WTC11 (cell line): ENCODE results near the gene CAMK2D. TPM values are rescaled to one million over a fixed set of nuclear protein-coding genes. Genes with fewer than 3 reads are reported as not detected.

Experiments
- ATAC-seq: fragments of 200-7000 bp; cut with Tn5 transposase; 2 replicates; pipeline ENCODE4 v1.10.0; 2021; ENCODE audit warnings: mild to moderate bottlenecking, moderate library complexity
- CTCF ChIA-PET: fragments of 300-600 bp; sonication (Branson Sonifier 250); formaldehyde crosslinking; loops from one replicate; lab custom pipeline; 2021; ENCODE audit warnings: antibody characterized with exemption; lab: Charles Lee
- POLR2A ChIA-PET: fragments of 350-600 bp; sonication (Branson Sonifier 250); formaldehyde crosslinking; loops from one replicate; lab custom pipeline; 2021; ENCODE audit warnings: antibody characterized with exemption; lab: Charles Lee
- DNase-seq: peaks from one replicate; pipeline ENCODE4 v3.0.0; 2021; ENCODE audit warnings: low spot score
- H3K27ac Mint-ChIP-seq: 2 replicates; pipeline ENCODE4 v1.8.0; 2021; ENCODE audit warnings: mixed read lengths
- H3K27me3 Mint-ChIP-seq: 2 replicates; pipeline ENCODE4 v1.8.0; 2021; ENCODE audit warnings: low read depth, mild to moderate bottlenecking, moderate library complexity, mixed read lengths
- H3K36me3 Mint-ChIP-seq: 2 replicates; pipeline ENCODE4 v1.8.0; 2021; ENCODE audit warnings: mixed read lengths
- H3K4me1 Mint-ChIP-seq: 2 replicates; pipeline ENCODE4 v1.8.0; 2022; ENCODE audit warnings: mixed read lengths
- H3K4me3 Mint-ChIP-seq: 2 replicates; pipeline ENCODE4 v1.8.0; 2021; ENCODE audit warnings: mild to moderate bottlenecking, moderate library complexity, mixed read lengths
- H3K9me3 Mint-ChIP-seq: 2 replicates; pipeline ENCODE4 v1.8.0; 2021; ENCODE audit warnings: mixed read lengths
- EMX1 ChIP-seq: fragments of 250-450 bp; sonication (Bioruptor Pico); IDR thresholded peaks from 2 replicates; pipeline ENCODE4 v1.8.0; 2021; ENCODE audit warnings: mild to moderate bottlenecking
- ETV6 ChIP-seq: sonication (generic); formaldehyde crosslinking; IDR thresholded peaks from 2 replicates; pipeline ENCODE4 v1.8.1; 2022; ENCODE audit warnings: mild to moderate bottlenecking, missing genetic modification reagents
- GTF2I ChIP-seq: fragments of 250-450 bp; sonication (Bioruptor Pico); conservative IDR thresholded peaks from 2 replicates; pipeline ENCODE4 v1.4.0; 2021; ENCODE audit warnings: mild to moderate bottlenecking
- JAZF1 ChIP-seq: fragments of 250-450 bp; sonication (Bioruptor Pico); IDR thresholded peaks from 2 replicates; pipeline ENCODE4 v1.9.0; 2021; ENCODE audit warnings: moderate library complexity, mild to moderate bottlenecking, inconsistent platforms
- MXD4 ChIP-seq: fragments of 250-450 bp; sonication (Bioruptor Pico); IDR thresholded peaks from 2 replicates; pipeline ENCODE4 v1.8.0; 2021; ENCODE audit warnings: mild to moderate bottlenecking, moderate library complexity, borderline replicate concordance
- NR2C2 ChIP-seq: sonication (generic); formaldehyde crosslinking; IDR thresholded peaks from 2 replicates; pipeline ENCODE4 v1.8.0; 2022; ENCODE audit warnings: mild to moderate bottlenecking, missing genetic modification reagents
- RORB ChIP-seq: fragments of 250-450 bp; sonication (Bioruptor Pico); IDR thresholded peaks from 2 replicates; pipeline ENCODE4 v1.9.0; 2021; ENCODE audit warnings: mild to moderate bottlenecking
- TP53 ChIP-seq: sonication (generic); formaldehyde crosslinking; IDR thresholded peaks from 2 replicates; pipeline ENCODE4 v1.8.1; 2023; ENCODE audit warnings: mild to moderate bottlenecking, missing genetic modification reagents
- ZNF121 ChIP-seq: sonication (generic); formaldehyde crosslinking; IDR thresholded peaks from 2 replicates; pipeline ENCODE4 v1.8.0; 2023; ENCODE audit warnings: missing genetic modification reagents
- ZNF423 ChIP-seq: fragments of 250-450 bp; sonication (Bioruptor Pico); IDR thresholded peaks from 2 replicates; pipeline ENCODE4 v2.1.2; 2022; ENCODE audit warnings: mild to moderate bottlenecking, moderate library complexity
- total RNA-seq: library from RNA; stranded (reverse); gene quantifications from 3 replicates; pipeline ENCODE4 v1.2.3, GENCODE V29; 2021
- TF ChIP-seq, protein P1 (sequence below): fragments of 250-450 bp; sonication (Bioruptor Pico); IDR thresholded peaks from 2 replicates; pipeline ENCODE4 v2.1.2; 2022; ENCODE audit warnings: mild to moderate bottlenecking, moderate library complexity
- TF ChIP-seq, protein P2 (sequence below): fragments of 250-450 bp; sonication (Bioruptor Pico); IDR thresholded peaks from 2 replicates; pipeline ENCODE4 v1.9.0; 2021; ENCODE audit warnings: mild to moderate bottlenecking
- TF ChIP-seq, protein P3 (sequence below): fragments of 200-600 bp; IDR thresholded peaks from 2 replicates; pipeline ENCODE4 v1.8.0; 2022; ENCODE audit warnings: antibody characterized with exemption
- TF ChIP-seq, protein P4 (sequence below): sonication (generic); formaldehyde crosslinking; IDR thresholded peaks from 2 replicates; pipeline ENCODE4 v1.8.0; 2023; ENCODE audit warnings: mild to moderate bottlenecking, missing genetic modification reagents
- TF ChIP-seq, protein P5 (sequence below): fragments of 250-450 bp; sonication (Bioruptor Pico); conservative IDR thresholded peaks from 2 replicates; pipeline ENCODE4 v1.9.0; 2021; ENCODE audit warnings: mild to moderate bottlenecking
- TF ChIP-seq, protein P6 (sequence below): sonication (generic); formaldehyde crosslinking; IDR thresholded peaks from 2 replicates; pipeline ENCODE4 v1.8.1; 2023; ENCODE audit warnings: mild to moderate bottlenecking, moderate library complexity, missing genetic modification reagents
- TF ChIP-seq, protein P7 (sequence below): sonication (generic); formaldehyde crosslinking; IDR thresholded peaks from 2 replicates; pipeline ENCODE4 v1.8.1; 2022; ENCODE audit warnings: low read depth, mild to moderate bottlenecking, moderate library complexity, missing genetic modification reagents, borderline replicate concordance

CAMK2D gene
- total RNA-seq, 1 experiment from 2014 or later = 16.5 TPM

DNA sequence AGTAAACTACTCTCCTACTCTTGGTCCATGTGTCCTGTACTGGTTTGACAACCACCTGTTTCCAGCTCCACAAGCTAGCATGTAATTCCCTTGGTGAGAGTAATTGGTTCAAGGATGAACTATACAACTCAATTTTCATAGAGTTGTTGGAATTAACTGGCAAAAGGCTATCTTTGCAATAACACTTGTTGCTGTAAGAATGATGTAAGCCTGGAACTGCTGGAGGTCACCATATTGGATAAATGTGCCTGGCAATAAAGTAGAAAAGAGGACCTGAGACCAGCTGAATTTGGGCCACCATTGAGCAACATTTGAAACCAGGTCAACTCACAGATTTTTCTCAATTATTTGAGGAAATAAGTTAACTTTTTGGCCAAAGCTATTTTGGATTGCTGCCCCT, 175.5 kb downstream of the CAMK2D start:
- ChIA-PET POLR2A (no interaction called here), CTCF (interaction anchor here (1.0 to 3.2 kb wide), 2 partner anchors 39 to 191 kb away, joined by 3 to 14 read pairs; no protein-coding TSS in a partner anchor)
- no peaks in the 10 kb centered on the region for H3K27me3 Mint-ChIP-seq
- ATAC-seq (no peak), DNase-seq (no peak)
- H3K4me3 Mint-ChIP-seq = no peak overlapping the region
- no peaks in the 10 kb centered on the region for H3K36me3 Mint-ChIP-seq
- H3K4me1 Mint-ChIP-seq = peaks cover 27% of the 10 kb centered on the region
- TF ChIP-seq ZNF423 (no peak), MXD4 (no peak)
- H3K27ac Mint-ChIP-seq = peak overlapping the region; percentile 20; the same call in 1 of the 2 replicates
- no peaks in the 10 kb centered on the region for H3K9me3 Mint-ChIP-seq

DNA sequence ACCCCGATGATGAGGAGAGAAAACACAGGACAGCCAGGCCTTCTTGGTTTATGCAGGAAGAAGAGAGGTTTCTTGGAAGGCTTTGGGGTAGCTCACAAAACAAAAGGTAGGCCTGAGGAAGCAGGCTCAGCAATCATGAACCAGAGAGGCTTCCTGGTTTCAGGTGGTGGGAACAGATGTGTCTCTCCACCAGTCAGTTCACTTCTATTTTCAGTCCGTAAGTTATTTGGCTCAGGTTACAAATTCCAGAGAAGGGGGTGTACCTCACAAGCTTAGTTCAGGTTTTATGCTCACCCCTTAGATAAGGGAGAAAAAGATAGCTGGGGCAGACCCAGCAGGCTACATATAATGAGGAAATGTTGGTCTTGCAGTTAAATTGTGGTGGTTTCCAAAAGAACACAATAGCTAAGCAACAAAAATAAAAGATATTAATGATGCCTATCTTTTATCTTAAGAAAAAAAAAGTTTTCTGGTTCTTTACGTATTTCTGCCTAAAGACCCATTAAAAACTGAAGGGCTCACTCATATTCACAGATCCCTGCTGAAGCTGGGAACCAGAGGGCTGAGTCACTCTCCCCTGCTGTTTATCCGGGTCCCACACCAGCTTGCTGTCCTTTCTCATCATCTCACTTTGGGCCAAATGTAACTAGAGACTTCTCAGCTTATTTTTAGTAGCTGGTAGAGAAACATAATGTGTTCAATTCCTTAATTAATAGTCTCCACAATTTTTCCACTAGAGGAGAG, 177.0 kb downstream of the CAMK2D start:
- Mint-ChIP-seq H3K4me3 (no peak overlapping the region), H3K36me3 (no peaks in the 10 kb centered on the region), H3K9me3 (no peaks in the 10 kb centered on the region), H3K4me1 (peaks cover 27% of the 10 kb centered on the region), H3K27ac (peak overlapping the region; percentile 98), H3K27me3 (no peaks in the 10 kb centered on the region)
- TF ChIP-seq JAZF1 (CRISPR knock-in tag) = no peak
- TF ChIP-seq, protein P1, sequence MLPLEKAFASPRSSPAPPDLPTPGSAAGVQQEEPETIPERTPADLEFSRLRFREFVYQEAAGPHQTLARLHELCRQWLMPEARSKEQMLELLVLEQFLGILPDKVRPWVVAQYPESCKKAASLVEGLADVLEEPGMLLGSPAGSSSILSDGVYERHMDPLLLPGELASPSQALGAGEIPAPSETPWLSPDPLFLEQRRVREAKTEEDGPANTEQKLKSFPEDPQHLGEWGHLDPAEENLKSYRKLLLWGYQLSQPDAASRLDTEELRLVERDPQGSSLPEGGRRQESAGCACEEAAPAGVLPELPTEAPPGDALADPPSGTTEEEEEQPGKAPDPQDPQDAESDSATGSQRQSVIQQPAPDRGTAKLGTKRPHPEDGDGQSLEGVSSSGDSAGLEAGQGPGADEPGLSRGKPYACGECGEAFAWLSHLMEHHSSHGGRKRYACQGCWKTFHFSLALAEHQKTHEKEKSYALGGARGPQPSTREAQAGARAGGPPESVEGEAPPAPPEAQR (CRISPR knock-in tag) = 0 out of 2 replicates have a peak, but pooled peaks have one; percentile 59
- ATAC-seq (peak; percentile 91), DNase-seq (peak; percentile 24)
- POLR2A ChIA-PET = no interaction called here
- CTCF ChIA-PET = interaction anchor here (0.7 to 3.2 kb wide), 2 partner anchors 37 to 62 kb away, joined by 3 to 14 read pairs; no protein-coding TSS in a partner anchor

DNA sequence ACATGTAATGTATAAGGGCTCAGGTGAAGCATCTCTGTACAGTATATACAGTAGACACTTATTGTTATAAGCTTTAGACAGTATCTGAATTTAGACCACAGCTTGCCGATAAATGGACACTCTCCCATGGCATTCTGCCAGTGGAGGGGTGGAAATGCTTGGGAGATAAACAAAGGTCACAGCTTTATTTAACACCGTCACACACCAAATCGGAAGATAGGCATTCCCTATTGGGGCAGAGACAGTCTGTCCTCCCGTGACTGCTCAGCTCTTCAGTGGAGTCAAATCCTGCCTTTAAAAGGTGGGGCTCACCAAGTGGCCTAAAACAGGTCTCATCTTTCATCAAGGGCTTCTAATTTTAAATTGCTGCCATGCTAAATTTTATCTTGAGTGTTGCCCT, 178.8 kb downstream of the CAMK2D start:
- Mint-ChIP-seq H3K4me3 (no peak overlapping the region), H3K27ac (0 out of 2 replicates have a peak overlapping the region, but pooled peaks have one; percentile 49), H3K9me3 (no peaks in the 10 kb centered on the region), H3K4me1 (peaks cover 40% of the 10 kb centered on the region), H3K27me3 (no peaks in the 10 kb centered on the region), H3K36me3 (no peaks in the 10 kb centered on the region)
- ChIA-PET CTCF (no interaction called here), POLR2A (no interaction called here)
- no peak for DNase-seq
- ATAC-seq = no peak
- TF ChIP-seq RORB = no peak
- TF ChIP-seq, protein P2, sequence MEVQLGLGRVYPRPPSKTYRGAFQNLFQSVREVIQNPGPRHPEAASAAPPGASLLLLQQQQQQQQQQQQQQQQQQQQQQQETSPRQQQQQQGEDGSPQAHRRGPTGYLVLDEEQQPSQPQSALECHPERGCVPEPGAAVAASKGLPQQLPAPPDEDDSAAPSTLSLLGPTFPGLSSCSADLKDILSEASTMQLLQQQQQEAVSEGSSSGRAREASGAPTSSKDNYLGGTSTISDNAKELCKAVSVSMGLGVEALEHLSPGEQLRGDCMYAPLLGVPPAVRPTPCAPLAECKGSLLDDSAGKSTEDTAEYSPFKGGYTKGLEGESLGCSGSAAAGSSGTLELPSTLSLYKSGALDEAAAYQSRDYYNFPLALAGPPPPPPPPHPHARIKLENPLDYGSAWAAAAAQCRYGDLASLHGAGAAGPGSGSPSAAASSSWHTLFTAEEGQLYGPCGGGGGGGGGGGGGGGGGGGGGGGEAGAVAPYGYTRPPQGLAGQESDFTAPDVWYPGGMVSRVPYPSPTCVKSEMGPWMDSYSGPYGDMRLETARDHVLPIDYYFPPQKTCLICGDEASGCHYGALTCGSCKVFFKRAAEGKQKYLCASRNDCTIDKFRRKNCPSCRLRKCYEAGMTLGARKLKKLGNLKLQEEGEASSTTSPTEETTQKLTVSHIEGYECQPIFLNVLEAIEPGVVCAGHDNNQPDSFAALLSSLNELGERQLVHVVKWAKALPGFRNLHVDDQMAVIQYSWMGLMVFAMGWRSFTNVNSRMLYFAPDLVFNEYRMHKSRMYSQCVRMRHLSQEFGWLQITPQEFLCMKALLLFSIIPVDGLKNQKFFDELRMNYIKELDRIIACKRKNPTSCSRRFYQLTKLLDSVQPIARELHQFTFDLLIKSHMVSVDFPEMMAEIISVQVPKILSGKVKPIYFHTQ (CRISPR knock-in tag) = no peak
- TF ChIP-seq TP53 (CRISPR knock-in tag) = no peak
- TF ChIP-seq ETV6 (CRISPR knock-in tag) = no peak
- TF ChIP-seq, protein P3, sequence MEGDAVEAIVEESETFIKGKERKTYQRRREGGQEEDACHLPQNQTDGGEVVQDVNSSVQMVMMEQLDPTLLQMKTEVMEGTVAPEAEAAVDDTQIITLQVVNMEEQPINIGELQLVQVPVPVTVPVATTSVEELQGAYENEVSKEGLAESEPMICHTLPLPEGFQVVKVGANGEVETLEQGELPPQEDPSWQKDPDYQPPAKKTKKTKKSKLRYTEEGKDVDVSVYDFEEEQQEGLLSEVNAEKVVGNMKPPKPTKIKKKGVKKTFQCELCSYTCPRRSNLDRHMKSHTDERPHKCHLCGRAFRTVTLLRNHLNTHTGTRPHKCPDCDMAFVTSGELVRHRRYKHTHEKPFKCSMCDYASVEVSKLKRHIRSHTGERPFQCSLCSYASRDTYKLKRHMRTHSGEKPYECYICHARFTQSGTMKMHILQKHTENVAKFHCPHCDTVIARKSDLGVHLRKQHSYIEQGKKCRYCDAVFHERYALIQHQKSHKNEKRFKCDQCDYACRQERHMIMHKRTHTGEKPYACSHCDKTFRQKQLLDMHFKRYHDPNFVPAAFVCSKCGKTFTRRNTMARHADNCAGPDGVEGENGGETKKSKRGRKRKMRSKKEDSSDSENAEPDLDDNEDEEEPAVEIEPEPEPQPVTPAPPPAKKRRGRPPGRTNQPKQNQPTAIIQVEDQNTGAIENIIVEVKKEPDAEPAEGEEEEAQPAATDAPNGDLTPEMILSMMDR = no peak
- TF ChIP-seq GTF2I (CRISPR knock-in tag) = no peak
- no peak for TF ChIP-seq ZNF121 (CRISPR knock-in tag)
- TF ChIP-seq, protein P4, sequence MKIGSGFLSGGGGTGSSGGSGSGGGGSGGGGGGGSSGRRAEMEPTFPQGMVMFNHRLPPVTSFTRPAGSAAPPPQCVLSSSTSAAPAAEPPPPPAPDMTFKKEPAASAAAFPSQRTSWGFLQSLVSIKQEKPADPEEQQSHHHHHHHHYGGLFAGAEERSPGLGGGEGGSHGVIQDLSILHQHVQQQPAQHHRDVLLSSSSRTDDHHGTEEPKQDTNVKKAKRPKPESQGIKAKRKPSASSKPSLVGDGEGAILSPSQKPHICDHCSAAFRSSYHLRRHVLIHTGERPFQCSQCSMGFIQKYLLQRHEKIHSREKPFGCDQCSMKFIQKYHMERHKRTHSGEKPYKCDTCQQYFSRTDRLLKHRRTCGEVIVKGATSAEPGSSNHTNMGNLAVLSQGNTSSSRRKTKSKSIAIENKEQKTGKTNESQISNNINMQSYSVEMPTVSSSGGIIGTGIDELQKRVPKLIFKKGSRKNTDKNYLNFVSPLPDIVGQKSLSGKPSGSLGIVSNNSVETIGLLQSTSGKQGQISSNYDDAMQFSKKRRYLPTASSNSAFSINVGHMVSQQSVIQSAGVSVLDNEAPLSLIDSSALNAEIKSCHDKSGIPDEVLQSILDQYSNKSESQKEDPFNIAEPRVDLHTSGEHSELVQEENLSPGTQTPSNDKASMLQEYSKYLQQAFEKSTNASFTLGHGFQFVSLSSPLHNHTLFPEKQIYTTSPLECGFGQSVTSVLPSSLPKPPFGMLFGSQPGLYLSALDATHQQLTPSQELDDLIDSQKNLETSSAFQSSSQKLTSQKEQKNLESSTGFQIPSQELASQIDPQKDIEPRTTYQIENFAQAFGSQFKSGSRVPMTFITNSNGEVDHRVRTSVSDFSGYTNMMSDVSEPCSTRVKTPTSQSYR (CRISPR knock-in tag) = no peak
- TF ChIP-seq, protein P5, sequence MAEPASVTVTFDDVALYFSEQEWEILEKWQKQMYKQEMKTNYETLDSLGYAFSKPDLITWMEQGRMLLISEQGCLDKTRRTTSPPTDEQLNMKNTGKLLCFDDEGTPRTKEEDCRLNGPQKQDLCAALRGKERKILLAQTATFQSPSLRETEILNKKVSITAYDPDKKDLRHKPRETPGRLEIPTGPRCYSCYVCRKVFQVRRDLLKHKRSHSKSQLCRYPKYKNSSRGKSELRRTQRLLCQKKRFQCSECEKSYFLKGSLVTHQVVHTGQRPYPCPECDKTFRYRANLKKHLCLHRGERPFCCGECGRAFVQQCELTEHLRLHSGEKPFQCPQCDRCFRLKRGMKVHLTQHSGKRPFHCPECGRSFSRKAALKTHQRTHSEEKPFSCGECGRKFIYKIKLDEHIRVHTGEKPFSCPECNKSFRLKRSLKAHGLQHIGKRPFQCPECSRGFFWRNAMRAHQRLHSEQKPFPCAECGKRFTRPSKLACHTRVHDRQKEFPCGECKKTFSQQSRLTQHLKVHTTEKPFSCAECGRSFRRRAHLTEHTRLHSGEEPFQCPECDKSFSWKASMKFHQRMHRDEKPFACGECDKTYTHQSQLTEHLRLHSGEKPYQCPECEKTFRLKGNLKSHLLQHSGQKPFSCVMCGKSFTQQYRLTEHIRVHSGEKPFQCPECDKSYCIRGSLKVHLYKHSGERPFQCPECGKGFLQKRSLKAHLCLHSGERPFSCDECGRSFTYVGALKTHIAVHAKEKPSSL = no peak
- TF ChIP-seq, protein P6, sequence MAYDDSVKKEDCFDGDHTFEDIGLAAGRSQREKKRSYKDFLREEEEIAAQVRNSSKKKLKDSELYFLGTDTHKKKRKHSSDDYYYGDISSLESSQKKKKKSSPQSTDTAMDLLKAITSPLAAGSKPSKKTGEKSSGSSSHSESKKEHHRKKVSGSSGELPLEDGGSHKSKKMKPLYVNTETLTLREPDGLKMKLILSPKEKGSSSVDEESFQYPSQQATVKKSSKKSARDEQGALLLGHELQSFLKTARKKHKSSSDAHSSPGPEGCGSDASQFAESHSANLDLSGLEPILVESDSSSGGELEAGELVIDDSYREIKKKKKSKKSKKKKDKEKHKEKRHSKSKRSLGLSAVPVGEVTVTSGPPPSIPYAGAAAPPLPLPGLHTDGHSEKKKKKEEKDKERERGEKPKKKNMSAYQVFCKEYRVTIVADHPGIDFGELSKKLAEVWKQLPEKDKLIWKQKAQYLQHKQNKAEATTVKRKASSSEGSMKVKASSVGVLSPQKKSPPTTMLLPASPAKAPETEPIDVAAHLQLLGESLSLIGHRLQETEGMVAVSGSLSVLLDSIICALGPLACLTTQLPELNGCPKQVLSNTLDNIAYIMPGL = no peak
- TF ChIP-seq, protein P7, sequence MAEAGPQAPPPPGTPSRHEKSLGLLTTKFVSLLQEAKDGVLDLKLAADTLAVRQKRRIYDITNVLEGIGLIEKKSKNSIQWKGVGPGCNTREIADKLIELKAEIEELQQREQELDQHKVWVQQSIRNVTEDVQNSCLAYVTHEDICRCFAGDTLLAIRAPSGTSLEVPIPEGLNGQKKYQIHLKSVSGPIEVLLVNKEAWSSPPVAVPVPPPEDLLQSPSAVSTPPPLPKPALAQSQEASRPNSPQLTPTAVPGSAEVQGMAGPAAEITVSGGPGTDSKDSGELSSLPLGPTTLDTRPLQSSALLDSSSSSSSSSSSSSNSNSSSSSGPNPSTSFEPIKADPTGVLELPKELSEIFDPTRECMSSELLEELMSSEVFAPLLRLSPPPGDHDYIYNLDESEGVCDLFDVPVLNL = no peak
- TF ChIP-seq EMX1 (CRISPR knock-in tag) = no peak
- TF ChIP-seq NR2C2 (CRISPR knock-in tag) = no peak
